SK-MEL-5 (cell line): ENCODE results near the gene PLXNA4. TPM values are rescaled to one million over a fixed set of nuclear protein-coding genes. Genes with fewer than 3 reads are reported as not detected.
"Not testable (repeated sequence)": the region's sequence is repeated elsewhere in the genome, so short reads cannot be mapped to it uniquely, and the experiment has no call there.

Experiments used
- DNase-seq: peaks from one replicate; pipeline ENCODE4 v3.0.0-alpha.2; 2016; ENCODE audit warnings: low read depth, low spot score
- in situ Hi-C: cut with HindIII; loops from 2 replicates; pipeline ENCODE4 v1.10.0; 2016; ENCODE audit warnings: low sequenced_read_pairs, high pct_unique_total_duplicates, low pct_unique_long_range_greater_than_20kb
- total RNA-seq: library from RNA; depleted of rRNA; stranded (reverse); fragments of >200 nt; shearing (Covaris generic); gene quantifications from 2 replicates; pipeline ENCODE4 v1.2.3, GENCODE V29; 2014

The PLXNA4 gene
- total RNA-seq, 1 experiment from 2014 or later, result 0.18 TPM

- no peak for DNase-seq
- in situ Hi-C loops, result no loop called here
Measured at GRCh38 chr7:132177708-132178401, 398.4 kb downstream of the PLXNA4 start.

DNA sequence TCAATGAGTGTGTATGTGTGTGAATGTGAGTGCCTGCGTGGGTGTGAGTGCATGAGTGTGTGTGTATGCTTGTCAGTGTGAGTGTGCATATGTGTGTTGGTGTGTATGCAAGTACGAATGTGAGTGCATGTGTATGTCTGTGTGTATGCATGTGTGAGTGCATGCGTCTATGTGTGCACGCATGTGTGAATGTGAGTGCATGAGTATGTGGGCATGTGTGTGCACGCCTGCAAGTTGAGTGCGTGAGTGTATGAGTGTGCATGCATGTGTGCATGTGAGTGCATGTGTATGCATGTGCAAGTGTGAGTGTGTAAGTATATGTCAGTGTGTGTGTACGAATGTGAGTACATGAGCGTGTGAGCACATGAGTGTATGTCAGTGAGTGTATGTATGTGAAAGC lies 399.6 kb downstream of the PLXNA4 start:
- in situ Hi-C loops, result no loop called here

DNA sequence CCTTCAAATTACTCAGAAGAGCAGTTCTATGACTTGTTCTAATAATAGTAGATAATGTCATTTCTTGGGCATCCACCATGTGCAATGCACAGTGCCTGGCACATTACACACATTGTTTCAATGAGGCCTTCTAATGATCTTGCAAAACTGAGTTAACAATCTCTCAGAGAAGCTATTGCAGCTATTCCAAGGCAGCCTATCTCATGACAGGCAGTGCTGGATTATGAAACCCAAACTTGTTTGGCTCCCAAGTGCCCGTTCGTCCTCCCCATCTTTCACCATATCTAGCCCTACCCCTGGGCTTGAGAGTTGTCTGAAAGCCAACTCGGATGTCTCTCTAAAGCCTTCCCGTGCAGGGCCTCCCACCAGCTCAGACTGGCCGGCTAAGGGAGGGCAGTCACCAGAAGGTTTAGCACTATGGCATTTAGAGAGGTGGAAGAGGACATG lies 405.1 kb downstream of the PLXNA4 start:
- DNase-seq, result no peak
- in situ Hi-C loops, result no loop called here

More for the DNA sequence above, 399.6 kb downstream of the PLXNA4 start:
- DNase-seq, result no peak

DNA sequence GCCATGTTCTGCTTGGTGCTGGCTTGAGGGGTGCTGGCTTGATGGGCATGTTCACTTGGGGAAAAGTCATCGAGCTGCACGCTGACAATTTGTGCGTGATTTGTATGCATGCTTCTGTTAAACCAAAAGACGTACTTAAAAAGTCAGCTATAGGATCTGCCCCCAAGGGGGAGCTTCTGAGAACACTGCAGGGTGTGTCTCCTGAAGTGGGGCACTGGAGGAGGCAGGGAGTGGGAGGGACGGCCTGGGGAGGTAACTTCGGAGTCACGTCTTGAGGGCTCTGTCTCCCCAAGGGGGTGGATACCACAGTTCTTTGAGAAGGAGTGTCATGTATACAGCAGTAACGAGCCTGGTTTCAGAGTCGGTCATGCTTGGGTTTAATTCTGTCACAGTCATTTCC lies 406.5 kb downstream of the PLXNA4 start:
- in situ Hi-C loops, result no loop called here
- DNase-seq, result no peak

- DNase-seq, result no peak
- in situ Hi-C loops, result no loop called here
Measured at GRCh38 chr7:132168239-132168638, 408.0 kb downstream of the PLXNA4 start.

DNA sequence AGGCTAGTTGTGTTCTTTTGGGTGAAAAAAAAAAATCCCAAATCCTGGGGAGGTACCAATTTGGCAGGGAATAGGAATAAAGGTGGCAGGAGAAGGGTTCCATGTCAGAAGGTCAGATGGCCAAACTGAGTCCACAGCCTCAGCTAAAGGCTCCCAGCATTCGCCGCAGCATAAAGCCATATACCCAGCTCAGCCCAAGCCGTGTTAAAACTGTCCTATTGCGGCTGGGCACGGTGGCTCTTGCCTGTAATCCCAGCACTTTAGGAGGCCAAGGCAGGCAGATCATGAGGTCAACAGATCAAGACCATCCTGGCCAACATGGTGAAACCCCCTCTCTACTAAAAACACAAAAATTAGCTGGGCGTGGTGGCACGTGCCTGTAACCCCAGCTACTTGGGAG lies 410.6 kb downstream of the PLXNA4 start:
- in situ Hi-C loops, DNase-seq: not testable (repeated sequence)

DNA sequence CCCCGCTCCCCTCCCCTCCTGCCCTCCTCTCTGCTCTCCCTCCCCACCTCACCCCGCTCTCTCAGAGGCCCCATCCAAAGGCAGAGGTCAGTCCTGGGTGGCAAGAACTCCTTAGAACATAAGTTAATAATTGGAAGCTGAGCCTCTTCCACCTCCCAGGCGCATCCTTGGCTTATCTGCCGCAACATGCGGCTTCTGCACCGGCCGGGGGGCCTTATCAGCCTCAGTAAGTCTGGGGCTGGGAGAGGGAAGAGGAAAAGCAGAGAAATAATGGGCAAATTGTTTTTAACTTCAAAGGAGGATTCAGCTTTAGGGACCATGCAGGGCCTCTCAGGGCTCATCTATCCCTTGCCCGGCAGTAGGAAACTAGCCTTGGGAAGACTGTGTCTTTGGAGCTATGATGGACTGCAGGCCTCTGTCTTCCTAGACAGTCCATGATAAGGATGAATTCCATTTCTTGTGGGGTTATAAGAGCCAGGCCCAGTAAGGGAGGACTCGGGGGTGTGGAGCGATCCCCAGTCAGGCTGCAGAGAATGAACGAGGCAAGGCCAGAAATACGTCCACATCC lies 411.6 kb downstream of the PLXNA4 start:
- in situ Hi-C loops, result no loop called here
- DNase-seq, result no peak

DNA sequence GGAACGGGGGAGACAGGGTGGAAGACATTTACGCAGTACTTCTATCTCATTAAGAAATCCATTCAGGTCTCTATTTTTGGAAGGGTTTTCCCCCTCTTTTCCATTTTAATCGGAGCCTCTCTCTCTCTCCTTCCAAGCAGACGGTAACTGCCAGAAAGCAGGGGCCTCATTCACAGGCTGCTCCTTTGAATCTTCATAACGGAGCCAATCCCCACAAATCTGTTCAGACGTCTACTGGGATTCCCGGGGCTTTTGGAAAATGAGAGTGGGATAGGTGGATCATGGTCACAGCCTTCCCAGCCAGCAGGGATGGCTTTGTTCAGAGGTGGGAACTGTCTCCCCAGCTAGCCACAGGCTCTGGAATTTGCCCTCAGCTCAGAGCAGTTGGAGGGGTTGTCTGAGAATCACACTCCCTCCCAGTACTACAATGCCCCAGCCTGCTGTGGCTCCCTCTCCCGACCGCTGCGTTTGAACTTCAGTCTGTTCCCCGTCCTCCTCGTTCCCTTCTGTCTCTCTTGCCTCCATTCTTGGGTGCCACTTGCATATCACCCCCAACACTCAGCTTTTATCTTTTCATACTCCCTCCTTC lies 413.6 kb downstream of the PLXNA4 start:
- DNase-seq, result no peak
- in situ Hi-C loops, result no loop called here

DNA sequence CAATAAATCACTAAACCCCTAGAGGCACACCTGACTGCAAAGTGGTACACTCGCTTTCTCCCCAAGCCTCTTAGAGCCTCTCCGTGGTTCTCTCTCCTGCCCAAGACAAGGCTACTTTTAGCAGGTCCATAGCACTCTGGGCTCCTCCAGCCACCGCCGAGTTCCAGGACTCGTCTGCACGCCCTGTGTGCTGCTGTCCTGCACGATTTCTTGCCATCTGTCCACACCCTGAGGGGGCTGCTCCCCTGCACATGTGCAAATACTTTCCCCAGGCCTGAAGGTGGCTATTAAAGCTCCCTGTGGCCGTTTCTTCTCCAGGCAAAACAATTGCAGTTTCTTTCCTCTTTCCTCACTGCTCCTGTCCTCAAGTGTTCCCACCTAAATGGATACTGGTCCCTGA lies 414.3 kb downstream of the PLXNA4 start:
- no peak for DNase-seq
- in situ Hi-C loops, result no loop called here

GRCh38 chr7:132161533-132161915 lies 414.7 kb downstream of the PLXNA4 start:
- DNase-seq, result no peak
- in situ Hi-C loops, result no loop called here

- in situ Hi-C loops, result no loop called here
- DNase-seq, result no peak
Measured at GRCh38 chr7:132160611-132161532, 415.4 kb downstream of the PLXNA4 start.

DNA sequence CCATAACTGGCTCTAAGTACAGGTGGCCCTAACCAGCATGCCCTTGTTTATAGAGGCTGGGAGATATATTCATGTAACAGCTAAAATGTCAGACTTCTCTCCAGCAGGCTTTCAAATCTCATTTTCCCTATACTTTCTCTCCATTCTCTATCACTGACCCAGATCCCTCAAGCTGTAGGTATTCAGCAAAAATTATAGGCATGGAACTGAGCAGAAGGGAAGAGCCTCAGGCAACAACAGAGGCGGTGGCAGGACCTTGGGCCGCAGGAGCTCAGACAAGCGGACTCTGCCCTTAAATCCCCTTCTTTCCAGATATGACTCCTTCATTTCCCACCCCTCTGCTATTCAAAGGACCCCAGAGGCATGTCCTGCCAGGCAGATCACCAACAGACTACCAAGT lies 417.4 kb downstream of the PLXNA4 start:
- in situ Hi-C loops, result no loop called here
- DNase-seq, result no peak

- in situ Hi-C loops, result no loop called here
Measured at GRCh38 chr7:132158166-132158565, 418.1 kb downstream of the PLXNA4 start.

DNA sequence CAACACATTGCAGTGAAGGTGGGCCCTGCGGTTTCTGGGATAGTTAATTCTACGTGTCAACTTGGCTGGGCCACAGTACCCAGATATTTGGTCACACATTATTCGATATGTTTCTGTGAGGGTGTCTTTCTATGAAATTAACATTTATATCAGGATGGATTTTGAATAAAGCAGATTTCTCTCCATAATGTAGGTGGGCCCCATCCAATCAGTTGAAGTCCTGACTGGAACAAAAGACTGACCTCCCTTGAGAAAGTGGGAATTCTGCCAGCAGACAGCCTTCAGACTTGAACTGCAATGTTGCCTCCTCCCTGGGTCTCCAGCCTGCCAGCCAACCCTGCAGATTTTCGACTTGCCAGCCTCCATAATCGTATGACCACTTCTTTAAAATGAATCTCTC lies 420.6 kb downstream of the PLXNA4 start:
- in situ Hi-C loops, result no loop called here
- DNase-seq, result no peak

More at GRCh38 chr7:132158166-132158565, 418.1 kb downstream of the PLXNA4 start:
- no peak for DNase-seq

- in situ Hi-C loops, result no loop called here
- no peak for DNase-seq
Measured at GRCh38 chr7:132154695-132155471, 421.4 kb downstream of the PLXNA4 start.

GRCh38 chr7:132154248-132154647 lies 422.0 kb downstream of the PLXNA4 start:
- in situ Hi-C loops, result no loop called here
- no peak for DNase-seq

- DNase-seq, result no peak
- in situ Hi-C loops, result no loop called here
Measured at GRCh38 chr7:132152131-132152889, 424.0 kb downstream of the PLXNA4 start.
